Spleen (tissue), 7 donors: ENCODE results near the gene RBM8A.

Source experiments
- CTCF ChIP-seq, 11 experiments: fragments of 200-600 bp in 7 of 11; fragments of 450-650 bp in 4 of 11; sonication (generic) in 4 of 11; IDR thresholded peaks in 8 of 11; conservative IDR thresholded peaks in 3 of 11; 1 replicate in 7 of 11; 2 replicates in 4 of 11; pipeline versions ENCODE4 v1.4.0 to v1.8.0; 2016 to 2021; ENCODE audit warnings: antibody characterized with exemption in 11 of 11, inconsistent platforms in 4 of 11, mild to moderate bottlenecking in 1 of 11
- POLR2A ChIP-seq, 3 donors: fragments of 450-650 bp; IDR thresholded peaks; one replicate each; pipeline ENCODE4 v1.5.1; 2017; ENCODE audit warnings: antibody characterized with exemption in 3 of 3, mild to moderate bottlenecking in 1 of 3
- POLR2AphosphoS5 ChIP-seq, 3 donors: sonication (generic); formaldehyde crosslinking; IDR thresholded peaks; one replicate each; pipeline ENCODE4 v1.5.1; 2017; ENCODE audit warnings: antibody characterized with exemption in 3 of 3
- donor health status: DM: no; HTN: no; CAD: no; lungs with moderate emphysema.
- donor health status: DM: no; HTN: no; CAD: no.
- donor health status: DM: no; HTN: no; CAD: no.

- no peak for TF ChIP-seq POLR2AphosphoS5 (IDR thresholded peaks at IDR 0.05)
- TF ChIP-seq CTCF (IDR thresholded peaks at IDR 0.05 in 8 of 11, conservative IDR thresholded peaks at IDR 0.05 in 3 of 11) = no peak
- TF ChIP-seq POLR2A (IDR thresholded peaks at IDR 0.05) = no peak
Measured at GRCh38 chr1:145912128-145912641, 15.1 kb downstream of the RBM8A start.
